Measurements from ENCODE around the gene LRRC74A.

Gene LRRC74A

DNA sequence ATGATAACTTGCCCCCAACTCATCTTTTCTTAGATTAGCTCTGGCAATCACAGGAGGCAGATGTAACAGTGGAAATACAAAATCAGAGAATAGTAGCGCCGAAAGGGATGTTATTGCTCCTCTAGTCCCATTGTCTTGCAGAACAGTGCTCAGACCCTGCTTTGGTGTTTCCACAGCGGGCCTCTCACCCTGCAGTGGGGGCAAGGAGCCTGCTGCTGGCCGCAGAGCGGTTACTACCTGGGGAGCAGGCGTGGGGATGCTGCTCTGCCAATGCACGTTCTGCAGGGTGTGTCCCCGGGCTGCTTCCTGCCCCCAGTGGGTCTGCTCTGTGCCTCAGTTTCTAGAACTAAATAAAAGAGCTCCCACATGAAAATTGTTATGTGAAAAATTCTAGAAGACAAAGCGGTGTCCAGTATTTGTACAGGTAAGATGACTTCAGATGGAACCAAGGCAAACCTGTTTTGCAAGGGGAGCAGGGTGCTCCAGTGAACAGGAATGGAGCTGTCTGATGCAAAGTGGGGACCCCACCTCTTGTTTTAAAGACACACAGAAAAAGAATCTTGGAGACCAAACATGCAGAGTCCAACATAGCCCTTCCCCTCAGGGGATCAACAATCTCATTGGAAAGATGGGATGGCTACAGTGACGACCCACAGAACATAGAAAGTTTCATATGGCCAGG, 35.5 kb downstream of the LRRC74A start:
- TF ChIP-seq, protein P1, sequence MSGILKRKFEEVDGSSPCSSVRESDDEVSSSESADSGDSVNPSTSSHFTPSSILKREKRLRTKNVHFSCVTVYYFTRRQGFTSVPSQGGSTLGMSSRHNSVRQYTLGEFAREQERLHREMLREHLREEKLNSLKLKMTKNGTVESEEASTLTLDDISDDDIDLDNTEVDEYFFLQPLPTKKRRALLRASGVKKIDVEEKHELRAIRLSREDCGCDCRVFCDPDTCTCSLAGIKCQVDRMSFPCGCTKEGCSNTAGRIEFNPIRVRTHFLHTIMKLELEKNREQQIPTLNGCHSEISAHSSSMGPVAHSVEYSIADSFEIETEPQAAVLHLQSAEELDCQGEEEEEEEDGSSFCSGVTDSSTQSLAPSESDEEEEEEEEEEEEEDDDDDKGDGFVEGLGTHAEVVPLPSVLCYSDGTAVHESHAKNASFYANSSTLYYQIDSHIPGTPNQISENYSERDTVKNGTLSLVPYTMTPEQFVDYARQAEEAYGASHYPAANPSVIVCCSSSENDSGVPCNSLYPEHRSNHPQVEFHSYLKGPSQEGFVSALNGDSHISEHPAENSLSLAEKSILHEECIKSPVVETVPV (CRISPR knock-in tag; IDR thresholded peaks at IDR 0.05) = no peak
- TF ChIP-seq CSDC2 (CRISPR knock-in tag; IDR thresholded peaks at IDR 0.05) (no peak), GLIS3 (CRISPR knock-in tag; IDR thresholded peaks at IDR 0.05) (no peak), SNAI2 (CRISPR knock-in tag; IDR thresholded peaks at IDR 0.05) (no peak), ISL1 (CRISPR knock-in tag; IDR thresholded peaks at IDR 0.05) (no peak)
- TF ChIP-seq, protein P2, sequence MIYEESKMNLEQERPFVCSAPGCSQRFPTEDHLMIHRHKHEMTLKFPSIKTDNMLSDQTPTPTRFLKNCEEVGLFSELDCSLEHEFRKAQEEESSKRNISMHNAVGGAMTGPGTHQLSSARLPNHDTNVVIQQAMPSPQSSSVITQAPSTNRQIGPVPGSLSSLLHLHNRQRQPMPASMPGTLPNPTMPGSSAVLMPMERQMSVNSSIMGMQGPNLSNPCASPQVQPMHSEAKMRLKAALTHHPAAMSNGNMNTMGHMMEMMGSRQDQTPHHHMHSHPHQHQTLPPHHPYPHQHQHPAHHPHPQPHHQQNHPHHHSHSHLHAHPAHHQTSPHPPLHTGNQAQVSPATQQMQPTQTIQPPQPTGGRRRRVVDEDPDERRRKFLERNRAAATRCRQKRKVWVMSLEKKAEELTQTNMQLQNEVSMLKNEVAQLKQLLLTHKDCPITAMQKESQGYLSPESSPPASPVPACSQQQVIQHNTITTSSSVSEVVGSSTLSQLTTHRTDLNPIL (CRISPR knock-in tag; IDR thresholded peaks at IDR 0.05; ENCODE audit: low read depth) = no peak
- TF ChIP-seq, protein P3, sequence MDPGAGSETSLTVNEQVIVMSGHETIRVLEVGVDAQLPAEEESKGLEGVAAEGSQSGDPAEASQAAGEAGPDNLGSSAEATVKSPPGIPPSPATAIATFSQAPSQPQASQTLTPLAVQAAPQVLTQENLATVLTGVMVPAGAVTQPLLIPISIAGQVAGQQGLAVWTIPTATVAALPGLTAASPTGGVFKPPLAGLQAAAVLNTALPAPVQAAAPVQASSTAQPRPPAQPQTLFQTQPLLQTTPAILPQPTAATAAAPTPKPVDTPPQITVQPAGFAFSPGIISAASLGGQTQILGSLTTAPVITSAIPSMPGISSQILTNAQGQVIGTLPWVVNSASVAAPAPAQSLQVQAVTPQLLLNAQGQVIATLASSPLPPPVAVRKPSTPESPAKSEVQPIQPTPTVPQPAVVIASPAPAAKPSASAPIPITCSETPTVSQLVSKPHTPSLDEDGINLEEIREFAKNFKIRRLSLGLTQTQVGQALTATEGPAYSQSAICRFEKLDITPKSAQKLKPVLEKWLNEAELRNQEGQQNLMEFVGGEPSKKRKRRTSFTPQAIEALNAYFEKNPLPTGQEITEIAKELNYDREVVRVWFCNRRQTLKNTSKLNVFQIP (CRISPR knock-in tag; IDR thresholded peaks at IDR 0.05; ENCODE audit: borderline replicate concordance, low read depth) = no peak
- no peak for ATAC-seq

DNA sequence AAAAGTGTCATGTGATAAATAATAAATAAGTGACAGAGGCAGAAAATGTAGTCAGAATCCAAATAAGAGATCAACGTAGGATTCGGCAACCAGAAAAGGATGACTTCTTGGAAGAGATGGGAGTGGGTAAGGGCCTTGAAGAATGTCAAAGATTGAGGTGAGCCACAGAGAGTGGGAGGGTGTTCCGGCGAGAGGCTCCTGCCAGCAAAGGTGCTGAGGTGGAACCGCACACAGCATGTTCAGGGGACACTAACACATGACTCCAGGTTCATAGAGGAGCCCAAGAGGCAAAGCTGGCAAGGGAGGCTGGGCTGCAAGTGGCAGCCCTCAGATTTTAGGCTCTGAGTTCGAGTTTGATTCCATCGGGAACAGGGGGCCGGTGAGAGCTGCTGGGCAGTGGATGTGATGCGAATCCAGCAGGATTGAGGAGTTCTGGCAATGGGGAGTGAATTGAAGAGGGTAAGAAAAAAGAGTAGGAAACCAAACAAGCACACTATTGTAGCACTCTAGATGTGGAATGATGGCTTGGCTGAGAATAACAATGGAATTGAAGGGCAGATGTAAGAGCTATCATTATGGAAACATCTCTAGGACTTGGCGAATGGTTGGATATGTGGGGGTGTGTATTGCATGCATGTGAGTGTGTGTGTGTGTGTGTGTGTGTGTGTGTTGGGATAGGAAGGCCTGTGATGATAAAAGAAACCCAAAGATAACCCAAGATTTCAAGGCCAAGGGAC, 36.5 kb downstream of the LRRC74A start:
- TF ChIP-seq, protein P3 (CRISPR knock-in tag; IDR thresholded peaks at IDR 0.05; ENCODE audit: borderline replicate concordance, low read depth) = no peak
- TF ChIP-seq, protein P4, sequence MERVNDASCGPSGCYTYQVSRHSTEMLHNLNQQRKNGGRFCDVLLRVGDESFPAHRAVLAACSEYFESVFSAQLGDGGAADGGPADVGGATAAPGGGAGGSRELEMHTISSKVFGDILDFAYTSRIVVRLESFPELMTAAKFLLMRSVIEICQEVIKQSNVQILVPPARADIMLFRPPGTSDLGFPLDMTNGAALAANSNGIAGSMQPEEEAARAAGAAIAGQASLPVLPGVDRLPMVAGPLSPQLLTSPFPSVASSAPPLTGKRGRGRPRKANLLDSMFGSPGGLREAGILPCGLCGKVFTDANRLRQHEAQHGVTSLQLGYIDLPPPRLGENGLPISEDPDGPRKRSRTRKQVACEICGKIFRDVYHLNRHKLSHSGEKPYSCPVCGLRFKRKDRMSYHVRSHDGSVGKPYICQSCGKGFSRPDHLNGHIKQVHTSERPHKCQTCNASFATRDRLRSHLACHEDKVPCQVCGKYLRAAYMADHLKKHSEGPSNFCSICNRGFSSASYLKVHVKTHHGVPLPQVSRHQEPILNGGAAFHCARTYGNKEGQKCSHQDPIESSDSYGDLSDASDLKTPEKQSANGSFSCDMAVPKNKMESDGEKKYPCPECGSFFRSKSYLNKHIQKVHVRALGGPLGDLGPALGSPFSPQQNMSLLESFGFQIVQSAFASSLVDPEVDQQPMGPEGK (CRISPR knock-in tag; IDR thresholded peaks at IDR 0.05; ENCODE audit: borderline replicate concordance) = no peak
- TF ChIP-seq PPARA (CRISPR knock-in tag; IDR thresholded peaks at IDR 0.05; ENCODE audit: borderline replicate concordance) = no peak
- TF ChIP-seq ZC3H10 (CRISPR knock-in tag; IDR thresholded peaks at IDR 0.05) = no peak
- no peak for TF ChIP-seq ISL1 (CRISPR knock-in tag; IDR thresholded peaks at IDR 0.05)
- no peak for ATAC-seq

DNA sequence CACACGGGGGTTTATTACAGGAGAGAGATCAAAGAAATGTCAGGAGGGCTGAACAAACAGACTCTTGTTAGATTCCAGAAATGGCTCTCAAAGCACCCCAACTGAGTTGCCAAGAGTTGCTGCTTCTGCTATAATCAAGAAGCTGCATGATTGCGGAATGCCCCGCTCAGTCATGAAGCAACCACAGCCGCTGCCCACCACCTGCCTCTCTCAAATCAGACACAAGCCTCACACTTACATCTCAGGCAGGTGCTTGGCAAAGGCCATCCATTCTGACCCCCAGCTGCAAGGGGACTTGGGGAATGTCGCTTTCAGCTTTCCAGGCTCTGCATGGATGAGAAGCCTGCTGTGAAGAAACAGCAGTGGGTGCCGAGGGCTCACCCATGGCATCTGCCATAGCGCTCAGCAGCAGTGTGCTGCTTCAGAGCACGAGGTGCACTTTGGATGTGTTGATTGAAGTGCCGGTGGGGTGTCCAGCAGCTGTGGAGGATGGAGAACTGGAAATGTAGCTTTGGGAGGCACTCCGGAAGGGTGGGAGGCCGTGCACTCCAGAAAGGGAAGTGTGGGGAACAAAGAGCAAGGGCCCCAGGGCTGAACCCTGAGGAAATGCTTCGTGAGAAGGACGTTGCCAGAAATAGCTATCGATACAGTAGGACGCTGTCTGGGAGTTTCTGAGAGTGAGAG, 37.7 kb downstream of the LRRC74A start:
- TF ChIP-seq TCF4 (CRISPR knock-in tag; IDR thresholded peaks at IDR 0.05; ENCODE audit: borderline replicate concordance) (no peak), ZFP3 (CRISPR knock-in tag; IDR thresholded peaks at IDR 0.05) (no peak), GLIS3 (CRISPR knock-in tag; IDR thresholded peaks at IDR 0.05) (no peak), ESRRG (CRISPR knock-in tag; IDR thresholded peaks at IDR 0.05) (no peak), BACH2 (CRISPR knock-in tag; IDR thresholded peaks at IDR 0.05; ENCODE audit: borderline replicate concordance) (no peak), TOX (CRISPR knock-in tag; IDR thresholded peaks at IDR 0.05; ENCODE audit: borderline replicate concordance) (no peak), ISL1 (CRISPR knock-in tag; IDR thresholded peaks at IDR 0.05) (no peak), CSDC2 (CRISPR knock-in tag; IDR thresholded peaks at IDR 0.05) (no peak), PPARA (CRISPR knock-in tag; IDR thresholded peaks at IDR 0.05; ENCODE audit: borderline replicate concordance) (no peak), OSR1 (CRISPR knock-in tag; IDR thresholded peaks at IDR 0.05) (no peak), ZNF565 (CRISPR knock-in tag; conservative IDR thresholded peaks at IDR 0.05; ENCODE audit: low read depth) (no peak)
- TF ChIP-seq, protein P1 (CRISPR knock-in tag; IDR thresholded peaks at IDR 0.05) = no peak
- TF ChIP-seq, protein P2 (CRISPR knock-in tag; IDR thresholded peaks at IDR 0.05; ENCODE audit: low read depth) = no peak
- no peak for ATAC-seq

All from SK-N-SH treated with all-trans-retinoic acid at 6 μM for 48 hours (cell line).